ENCODE data around the gene TAOK1.
A peak's percentile ranks its signal among the peaks of the same experiment; 100 is the strongest.
"Not testable (repeated sequence)": the region's sequence is repeated elsewhere in the genome, so short reads cannot be mapped to it uniquely, and the experiment has no call there.

The TAOK1 gene

GRCh38 chr17:29546830-29547229 is 156.7 kb downstream of the TAOK1 start:
- H3K4me1 ChIP-seq, result peaks cover 3% of the 10 kb centered on the region; the same call in 1 of the 2 replicates
- H3K27me3 ChIP-seq, result no peaks in the 10 kb centered on the region
- no peak overlapping the region for H3K4me3 ChIP-seq (ENCODE audit: low read depth, low read length)
- no peaks in the 10 kb centered on the region for H3K9me3 ChIP-seq
- H3K36me3 ChIP-seq, result no peaks in the 10 kb centered on the region; the same call in none of the 2 replicates
- TF ChIP-seq, protein P1, sequence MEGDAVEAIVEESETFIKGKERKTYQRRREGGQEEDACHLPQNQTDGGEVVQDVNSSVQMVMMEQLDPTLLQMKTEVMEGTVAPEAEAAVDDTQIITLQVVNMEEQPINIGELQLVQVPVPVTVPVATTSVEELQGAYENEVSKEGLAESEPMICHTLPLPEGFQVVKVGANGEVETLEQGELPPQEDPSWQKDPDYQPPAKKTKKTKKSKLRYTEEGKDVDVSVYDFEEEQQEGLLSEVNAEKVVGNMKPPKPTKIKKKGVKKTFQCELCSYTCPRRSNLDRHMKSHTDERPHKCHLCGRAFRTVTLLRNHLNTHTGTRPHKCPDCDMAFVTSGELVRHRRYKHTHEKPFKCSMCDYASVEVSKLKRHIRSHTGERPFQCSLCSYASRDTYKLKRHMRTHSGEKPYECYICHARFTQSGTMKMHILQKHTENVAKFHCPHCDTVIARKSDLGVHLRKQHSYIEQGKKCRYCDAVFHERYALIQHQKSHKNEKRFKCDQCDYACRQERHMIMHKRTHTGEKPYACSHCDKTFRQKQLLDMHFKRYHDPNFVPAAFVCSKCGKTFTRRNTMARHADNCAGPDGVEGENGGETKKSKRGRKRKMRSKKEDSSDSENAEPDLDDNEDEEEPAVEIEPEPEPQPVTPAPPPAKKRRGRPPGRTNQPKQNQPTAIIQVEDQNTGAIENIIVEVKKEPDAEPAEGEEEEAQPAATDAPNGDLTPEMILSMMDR (IDR thresholded peaks at IDR 0.05; ENCODE audit: low read depth, low read length), result no peak
- no peak for DNase-seq

GRCh38 chr17:29549177-29549923 is 159.2 kb downstream of the TAOK1 start:
- no peak overlapping the region for H3K4me3 ChIP-seq (ENCODE audit: low read depth, low read length)
- peaks cover 3% of the 10 kb centered on the region; the same call in 1 of the 2 replicates for H3K4me1 ChIP-seq
- H3K9me3 ChIP-seq, result no peaks in the 10 kb centered on the region
- TF ChIP-seq, protein P1 (IDR thresholded peaks at IDR 0.05; ENCODE audit: low read depth, low read length), result no peak
- DNase-seq, result peak; percentile 42
- H3K36me3 ChIP-seq, result no peaks in the 10 kb centered on the region
- no peaks in the 10 kb centered on the region for H3K27me3 ChIP-seq

- H3K9me3 ChIP-seq, result no peaks in the 10 kb centered on the region
- no peaks in the 10 kb centered on the region for H3K27me3 ChIP-seq
- no peaks in the 10 kb centered on the region for H3K4me1 ChIP-seq
- no peak for DNase-seq
- no peak overlapping the region for H3K4me3 ChIP-seq (ENCODE audit: low read depth, low read length)
- H3K36me3 ChIP-seq, result no peaks in the 10 kb centered on the region
- TF ChIP-seq, protein P1 (IDR thresholded peaks at IDR 0.05; ENCODE audit: low read depth, low read length), result no peak
Measured at GRCh38 chr17:29555840-29556239, 165.7 kb downstream of the TAOK1 start.

DNA sequence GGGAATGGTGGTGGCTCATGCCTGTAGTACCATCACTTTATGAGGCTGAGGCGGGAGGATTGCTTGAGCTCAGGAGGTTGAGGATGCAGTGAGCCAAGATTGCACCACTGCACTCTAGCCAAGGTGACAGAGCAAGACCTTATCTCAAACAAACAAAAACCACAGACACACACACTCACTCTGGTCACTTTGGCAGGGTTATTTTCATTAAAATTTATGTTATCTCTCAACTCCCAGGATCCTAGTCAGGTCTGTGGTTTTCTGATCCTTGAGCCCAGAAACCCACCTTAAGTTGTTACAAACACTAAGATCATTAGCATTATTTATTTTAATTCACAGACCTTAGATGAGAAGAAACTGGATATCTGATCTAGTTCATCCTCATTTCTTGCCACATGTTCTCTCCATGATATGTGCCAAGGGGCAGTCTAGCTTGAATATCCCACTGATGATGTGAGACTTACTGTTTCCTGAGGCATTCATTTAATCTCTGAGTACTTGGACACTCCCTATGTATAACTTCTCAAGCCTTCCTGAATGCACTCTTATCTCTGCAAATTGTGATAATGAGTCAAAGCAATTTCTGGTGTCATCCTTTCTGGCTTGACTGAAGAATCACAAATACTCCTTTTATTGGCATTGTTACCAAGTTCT is 167.0 kb downstream of the TAOK1 start:
- Histone ChIP-seq H3K9me3 (no peaks in the 10 kb centered on the region), H3K4me3 (ENCODE audit: low read depth, low read length) (no peak overlapping the region), H3K36me3 (no peaks in the 10 kb centered on the region), H3K27me3 (no peaks in the 10 kb centered on the region), H3K4me1 (no peaks in the 10 kb centered on the region)
- no peak for DNase-seq
- TF ChIP-seq, protein P1 (IDR thresholded peaks at IDR 0.05; ENCODE audit: low read depth, low read length), result no peak

DNA sequence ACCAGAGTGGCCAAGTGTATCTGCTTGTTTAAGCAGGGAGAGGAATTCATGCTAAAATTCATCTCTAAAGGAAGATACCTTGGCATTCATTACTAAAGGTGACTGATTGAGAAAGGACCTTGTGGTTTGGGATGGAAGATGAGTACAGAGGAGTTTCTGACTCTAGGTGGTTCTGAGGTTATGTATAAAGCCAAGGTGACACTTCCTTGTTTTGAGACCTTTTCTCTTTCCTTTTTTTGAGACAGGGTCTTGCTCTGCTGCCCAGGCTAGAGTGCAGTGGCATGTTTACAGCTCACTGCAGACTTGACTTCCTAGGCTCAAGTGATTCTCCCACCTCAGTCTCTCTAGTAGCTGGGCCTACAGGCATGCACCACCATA is 167.6 kb downstream of the TAOK1 start:
- H3K27me3 ChIP-seq, result no peaks in the 10 kb centered on the region
- H3K36me3 ChIP-seq, result no peaks in the 10 kb centered on the region
- TF ChIP-seq, protein P1 (IDR thresholded peaks at IDR 0.05; ENCODE audit: low read depth, low read length), result no peak
- DNase-seq, result no peak
- H3K9me3 ChIP-seq, result no peaks in the 10 kb centered on the region
- no peaks in the 10 kb centered on the region for H3K4me1 ChIP-seq
- H3K4me3 ChIP-seq (ENCODE audit: low read depth, low read length), result no peak overlapping the region

GRCh38 chr17:29558139-29558538 is 168.0 kb downstream of the TAOK1 start:
- not testable (repeated sequence) for H3K4me1 ChIP-seq; H3K27me3 ChIP-seq; H3K4me3 ChIP-seq (ENCODE audit: low read depth, low read length); H3K9me3 ChIP-seq; H3K36me3 ChIP-seq; DNase-seq

All from BE2C (cell line).